Small intestine (tissue), 7 donors: ENCODE data around the gene ZBTB45. TPM values are rescaled to one million over a fixed set of nuclear protein-coding genes. Genes with fewer than 3 reads are reported as not detected.

ENCODE experiments used
- DNase-seq, 2 donors: peaks; one replicate each; pipeline versions ENCODE4 v3.0.0 to v3.0.0-alpha.2; 2013
- FAIRE-seq: peaks from 2 replicates; lab custom pipeline; 2012; peaks lifted over from hg19 to GRCh38; lab: Jason Lieb, UNC
- H3K27ac ChIP-seq, 3 donors: one replicate each; pipeline ENCODE4 v1.5.1; 2013; ENCODE audit warnings: low read length in 2 of 3, mild to moderate bottlenecking in 2 of 3, control low read depth in 1 of 3, inconsistent platforms in 1 of 3, low read depth in 1 of 3, moderate library complexity in 1 of 3
- H3K27me3 ChIP-seq, 3 donors: one replicate each; pipeline ENCODE4 v1.6.1; 2013; ENCODE audit warnings: low read length in 3 of 3, inconsistent platforms in 1 of 3; ENCODE audit not compliant: control insufficient read depth in 3 of 3, insufficient read depth in 3 of 3
- H3K36me3 ChIP-seq, 3 donors: one replicate each; pipeline ENCODE4 v1.6.1; 2013; ENCODE audit warnings: low read length in 3 of 3, inconsistent platforms in 1 of 3, low read depth in 1 of 3, mild to moderate bottlenecking in 1 of 3, moderate library complexity in 1 of 3; ENCODE audit not compliant: control insufficient read depth in 3 of 3, insufficient read depth in 2 of 3
- H3K4me1 ChIP-seq, 3 donors: one replicate each; pipeline ENCODE4 v1.6.1; 2013; ENCODE audit warnings: low read length in 2 of 3, inconsistent platforms in 1 of 3, low read depth in 1 of 3, mild to moderate bottlenecking in 1 of 3, moderate library complexity in 1 of 3; ENCODE audit not compliant: control insufficient read depth in 3 of 3, insufficient read depth in 2 of 3
- H3K4me3 ChIP-seq, 3 donors: one replicate each; pipeline ENCODE4 v1.5.1; 2013; ENCODE audit warnings: low read length in 3 of 3, control low read depth in 1 of 3, inconsistent platforms in 1 of 3, low read depth in 1 of 3, mild to moderate bottlenecking in 1 of 3, moderate library complexity in 1 of 3
- H3K9me3 ChIP-seq, 2 donors: one replicate each; pipeline ENCODE4 v1.6.1; 2013; ENCODE audit warnings: low read depth in 1 of 2, low read length in 1 of 2; ENCODE audit not compliant: control insufficient read depth in 2 of 2, insufficient read depth in 1 of 2
- WGBS, 3 donors: extraction: QIAGEN DNeasy Blood & Tissue Kit; methylation state at CpG; one replicate each; pipeline ENCODE4 v1.1.7; 2013; 5-methylcytosine and 5-hydroxymethylcytosine counted together
- polyA plus RNA-seq, 4 donors: library from polyadenylated mRNA; stranded (reverse) in 3 of 4; unstranded in 1 of 4; fragments of 200-250 nt in 3 of 4; fragments of 120-200 nt in 1 of 4; gene quantifications; one replicate each; pipeline versions ENCODE4 v1.2.1 to v1.2.3, GENCODE V29; 2013
- donor health status: healthy with polysubstance abuse.
- donor health status: control.
- donor health status: control.
- donor health status: Bipolar disorder and iron deficiency.
- donor health status: healthy.

The ZBTB45 gene
- polyA plus RNA-seq, 4 donors, result 4.7 to 11.4 (median 6.9) TPM

DNA sequence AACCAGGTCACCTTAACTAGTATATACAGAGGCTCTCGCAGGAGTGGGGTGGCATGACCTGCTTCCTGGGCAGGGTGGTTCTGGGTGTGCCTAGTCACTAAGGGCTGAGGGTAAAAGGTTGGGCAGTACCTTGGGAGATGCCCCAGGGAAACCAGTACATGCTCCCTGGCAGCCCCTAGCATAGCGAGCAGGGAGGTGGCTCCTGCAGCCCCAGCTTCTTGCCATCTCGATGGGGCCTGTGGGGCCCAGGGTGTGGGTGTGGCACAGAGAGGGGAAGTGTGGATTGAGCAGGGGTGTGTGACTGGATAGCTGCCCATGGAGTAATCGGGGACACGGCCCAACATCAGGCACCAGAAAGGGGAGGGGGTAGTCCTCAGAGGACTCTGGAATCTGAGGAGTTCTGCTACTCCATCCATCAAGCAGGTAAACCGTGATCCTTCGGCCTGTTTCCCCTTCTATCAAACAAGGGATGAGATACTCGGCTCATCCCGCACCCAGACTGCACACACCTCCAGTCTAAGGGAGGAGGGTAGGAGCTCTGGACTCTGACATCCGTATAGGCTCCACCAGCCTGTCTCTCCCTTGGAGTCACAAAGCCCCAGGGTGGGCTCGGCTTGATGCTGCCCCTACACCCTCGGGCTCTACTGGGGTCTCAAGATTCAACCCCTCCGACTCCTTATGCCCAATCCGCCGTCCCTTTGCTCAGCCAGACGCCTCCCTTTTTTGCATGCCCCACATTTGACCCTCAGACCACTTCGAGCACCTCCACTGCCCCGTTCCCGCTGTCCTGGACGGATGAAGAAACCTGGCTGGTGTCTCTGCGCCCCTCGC lies 1.1 kb downstream of the ZBTB45 start:
- H3K36me3 ChIP-seq, result peaks cover 5 to 38% (median 6%) of the 10 kb centered on the region in 3 donors
- WGBS, 3 donors, result 3 to 10% (median 6%) methylated on average over 22 of the region's 22 CpGs
- H3K27me3 ChIP-seq, result no peaks in the 10 kb centered on the region
- peak overlapping the region; percentile 61 to 89 (median 74) for H3K4me3 ChIP-seq
- H3K9me3 ChIP-seq, result no peaks in the 10 kb centered on the region
- FAIRE-seq (no peak), DNase-seq (peak; percentile 36 to 40)
- peaks cover 9 to 45% (median 10%) of the 10 kb centered on the region in 3 donors for H3K4me1 ChIP-seq
- peak overlapping the region; percentile 92 to 98 (median 98) for H3K27ac ChIP-seq

- Histone ChIP-seq H3K27me3 (no peaks in the 10 kb centered on the region), H3K27ac (no peak overlapping the region), H3K9me3 (no peaks in the 10 kb centered on the region), H3K4me3 (no peak overlapping the region), H3K4me1 (peaks cover 9 to 55% (median 10%) of the 10 kb centered on the region in 3 donors), H3K36me3 (peaks cover 5 to 51% (median 6%) of the 10 kb centered on the region in 3 donors)
- 93 to 95% (median 94%) methylated on average over 62 to 65 of the region's 65 CpGs for WGBS, 3 donors
- FAIRE-seq (no peak), DNase-seq (no peak)
Observed at GRCh38 chr19:58516964-58517833, 2.4 kb downstream of the ZBTB45 start.

DNA sequence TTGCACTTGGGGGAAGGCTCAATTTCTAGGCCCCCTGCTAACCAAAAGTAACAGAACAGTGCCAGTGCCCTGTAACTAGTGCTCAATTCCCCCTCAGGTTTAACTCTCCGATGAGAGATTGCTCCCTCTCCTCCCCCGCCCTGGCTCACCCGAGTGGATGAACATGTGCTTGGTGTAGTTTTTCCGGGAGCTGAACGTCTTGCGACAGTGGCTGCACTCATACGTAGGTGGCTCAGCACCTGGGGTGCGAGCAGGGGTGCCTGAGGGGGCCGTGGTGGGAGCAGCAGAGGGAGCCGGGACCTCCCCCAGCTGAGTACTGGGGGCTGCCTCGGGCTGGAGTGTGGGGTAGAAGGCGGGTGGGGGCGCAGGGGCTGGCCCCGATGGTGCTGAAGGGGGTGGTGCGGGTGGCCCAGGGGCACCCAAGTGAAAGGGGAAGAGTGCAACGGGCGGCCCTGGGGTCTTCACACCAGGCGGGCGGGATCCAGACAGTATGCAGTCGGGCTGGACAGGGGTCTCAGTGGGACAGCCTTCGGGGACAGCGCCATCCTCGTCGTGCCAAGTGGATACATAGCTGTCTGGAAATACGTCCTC lies 3.3 kb downstream of the ZBTB45 start:
- 90 to 91% (median 91%) methylated on average over 24 to 25 of the region's 25 CpGs for WGBS, 3 donors
- Histone ChIP-seq H3K9me3 (no peaks in the 10 kb centered on the region), H3K36me3 (peaks cover 5 to 53% (median 6%) of the 10 kb centered on the region in 3 donors), H3K4me1 (peaks cover 9 to 57% (median 10%) of the 10 kb centered on the region in 3 donors), H3K4me3 (no peak overlapping the region), H3K27ac (no peak overlapping the region), H3K27me3 (no peaks in the 10 kb centered on the region)
- DNase-seq (no peak), FAIRE-seq (no peak)

- 83 to 94% (median 85%) methylated on average over 2 of the region's 2 CpGs for WGBS, 3 donors
- no peak for FAIRE-seq
- no peaks in the 10 kb centered on the region for H3K9me3 ChIP-seq
- H3K27me3 ChIP-seq, result no peaks in the 10 kb centered on the region
- no peak overlapping the region for H3K4me3 ChIP-seq
- peaks cover 5 to 53% (median 6%) of the 10 kb centered on the region in 3 donors for H3K36me3 ChIP-seq
- no peak overlapping the region for H3K27ac ChIP-seq
- DNase-seq, result no peak
- H3K4me1 ChIP-seq, result peaks cover 9 to 54% (median 10%) of the 10 kb centered on the region in 3 donors
Observed at GRCh38 chr19:58515259-58515658, 4.4 kb downstream of the ZBTB45 start.

- Histone ChIP-seq H3K4me3 (peak overlapping the region in 2 of 3 donors; percentile 23 to 37), H3K4me1 (peaks cover 9 to 52% (median 10%) of the 10 kb centered on the region in 3 donors), H3K27ac (peak overlapping the region in 1 of 3 donors; percentile 61), H3K9me3 (no peaks in the 10 kb centered on the region), H3K27me3 (no peaks in the 10 kb centered on the region), H3K36me3 (peaks cover 5 to 56% (median 6%) of the 10 kb centered on the region in 3 donors)
- 49 to 70% (median 66%) methylated on average over 3 of the region's 3 CpGs for WGBS, 3 donors
- no peak for DNase-seq
- no peak for FAIRE-seq
Observed at GRCh38 chr19:58514564-58515022, 5.0 kb downstream of the ZBTB45 start.

- WGBS, 3 donors, result 5 to 9% (median 9%) methylated on average over 31 to 66 of the region's 66 CpGs
- Histone ChIP-seq H3K36me3 (peaks cover 5 to 56% (median 6%) of the 10 kb centered on the region in 3 donors), H3K9me3 (no peaks in the 10 kb centered on the region), H3K4me3 (peak overlapping the region in 2 of 3 donors; percentile 23 to 37), H3K27me3 (no peaks in the 10 kb centered on the region), H3K27ac (peak overlapping the region; percentile 15 to 86 (median 75)), H3K4me1 (peaks cover 9 to 52% (median 10%) of the 10 kb centered on the region in 3 donors)
- no peak for FAIRE-seq
- DNase-seq, result peak; percentile 88 to 98
Observed at GRCh38 chr19:58513694-58514563, 5.7 kb downstream of the ZBTB45 start.

DNA sequence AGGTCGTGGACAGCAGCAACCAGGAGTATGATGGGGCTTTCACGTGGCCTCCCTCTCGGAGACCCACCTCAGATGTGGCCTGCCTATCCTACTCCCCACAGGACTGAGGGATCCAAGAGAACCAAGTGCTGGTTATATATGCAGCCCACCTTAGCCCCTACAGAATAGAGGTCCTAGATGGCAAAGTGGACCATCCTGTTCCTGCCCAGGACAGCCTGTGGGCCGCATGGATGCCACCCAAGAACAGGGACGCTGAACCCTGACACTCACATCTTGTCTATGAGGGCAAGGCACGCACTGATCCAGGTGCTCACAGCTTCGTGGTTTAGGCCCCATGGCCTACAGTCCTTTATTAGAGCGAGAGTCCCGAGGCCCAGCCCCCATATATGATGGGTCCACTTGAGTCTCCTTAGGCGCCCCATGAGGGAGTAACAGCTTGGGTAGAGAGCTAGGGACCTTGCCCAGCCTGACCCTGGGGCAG lies 6.4 kb downstream of the ZBTB45 start:
- Histone ChIP-seq H3K4me1 (peaks cover 4 to 50% (median 10%) of the 10 kb centered on the region in 3 donors), H3K27me3 (no peaks in the 10 kb centered on the region), H3K4me3 (peak overlapping the region in 1 of 3 donors; percentile 24), H3K27ac (peak overlapping the region; percentile 15 to 86 (median 75)), H3K36me3 (peaks cover 5 to 55% (median 6%) of the 10 kb centered on the region in 3 donors), H3K9me3 (peaks cover 0 to 3% of the 10 kb centered on the region in 2 donors)
- 70 to 76% (median 71%) methylated on average over 10 of the region's 10 CpGs for WGBS, 3 donors
- DNase-seq (no peak), FAIRE-seq (no peak)
